HG02852 (cell line): Measurements from ENCODE around the gene GNAS.
"Not testable (repeated sequence)": the region's sequence is repeated elsewhere in the genome, so short reads cannot be mapped to it uniquely, and the experiment has no call there.

Source experiments
- ATAC-seq: cut with Tn5 transposase; IDR thresholded peaks from one replicate; pipeline ENCODE4 v1.9.1; 2021; ENCODE audit warnings: mild to moderate bottlenecking, moderate library complexity; ENCODE audit not compliant: unreplicated experiment

The GNAS gene

GRCh38 chr20:58922036-58922435 lies 69.5 kb downstream of the GNAS start:
- ATAC-seq, result no peak

- no peak for ATAC-seq
Observed at GRCh38 chr20:58923117-58923712, 70.7 kb downstream of the GNAS start.

- ATAC-seq, result no peak
Observed at GRCh38 chr20:58926802-58927489, 74.4 kb downstream of the GNAS start.

GRCh38 chr20:58927490-58928061 lies 75.1 kb downstream of the GNAS start:
- no peak for ATAC-seq

GRCh38 chr20:58930496-58930895 lies 78.0 kb downstream of the GNAS start:
- ATAC-seq, result no peak

- no peak for ATAC-seq
Observed at GRCh38 chr20:58932170-58932569, 79.7 kb downstream of the GNAS start.

- no peak for ATAC-seq
Observed at GRCh38 chr20:58938078-58938477, 85.6 kb downstream of the GNAS start.

- ATAC-seq, result no peak
Observed at GRCh38 chr20:58938541-58938940, 86.0 kb downstream of the GNAS start.

GRCh38 chr20:58941471-58941870 lies 89.0 kb downstream of the GNAS start:
- no peak for ATAC-seq

- no peak for ATAC-seq
Observed at GRCh38 chr20:58942549-58942948, 90.0 kb downstream of the GNAS start.

GRCh38 chr20:58944610-58945009 lies 92.1 kb downstream of the GNAS start:
- no peak for ATAC-seq

- ATAC-seq, result no peak
Observed at GRCh38 chr20:58945965-58946631, 93.6 kb downstream of the GNAS start.

- ATAC-seq, result not testable (repeated sequence)
Observed at GRCh38 chr20:58947797-58948388, 95.4 kb downstream of the GNAS start.

- no peak for ATAC-seq
Observed at GRCh38 chr20:58950603-58951002, 98.1 kb downstream of the GNAS start.

- ATAC-seq, result no peak
Observed at GRCh38 chr20:58953050-58953449, 100.5 kb downstream of the GNAS start.

GRCh38 chr20:58956078-58956477 lies 103.6 kb downstream of the GNAS start:
- ATAC-seq, result no peak

- no peak for ATAC-seq
Observed at GRCh38 chr20:58959652-58960051, 107.1 kb downstream of the GNAS start.
